HEK293 (cell line): Measurements from ENCODE around the gene ENTREP3.

Experiments
- AEBP2 ChIP-seq: fragments of 450-650 bp; formaldehyde crosslinking; IDR thresholded peaks from 2 replicates; pipeline ENCODE4 v1.5.1; 2016; ENCODE audit warnings: missing biosample characterization, missing genetic modification characterization, borderline replicate concordance
- CTCF ChIP-seq: fragments of 450-650 bp; formaldehyde crosslinking; IDR thresholded peaks from 2 replicates; pipeline ENCODE4 v1.5.1; 2016; ENCODE audit warnings: missing biosample characterization, missing genetic modification characterization
- EGR2 ChIP-seq: fragments of 450-650 bp; formaldehyde crosslinking; IDR thresholded peaks from 2 replicates; pipeline ENCODE4 v1.5.1; 2016; ENCODE audit warnings: low read depth, missing biosample characterization, missing genetic modification characterization
- GLIS1 ChIP-seq: fragments of 450-650 bp; formaldehyde crosslinking; IDR thresholded peaks from 2 replicates; pipeline ENCODE4 v1.5.1; 2016; ENCODE audit warnings: missing biosample characterization, missing genetic modification characterization
- KLF10 ChIP-seq: fragments of 450-650 bp; IDR thresholded peaks from 2 replicates; pipeline ENCODE4 v1.5.1; 2018; ENCODE audit warnings: missing biosample characterization, mild to moderate bottlenecking, missing genetic modification characterization
- MYNN ChIP-seq: fragments of 450-650 bp; formaldehyde crosslinking; IDR thresholded peaks from 2 replicates; pipeline ENCODE4 v1.5.1; 2016; ENCODE audit warnings: missing biosample characterization, missing genetic modification characterization, borderline replicate concordance
- PATZ1 ChIP-seq: fragments of 450-650 bp; formaldehyde crosslinking; IDR thresholded peaks from 2 replicates; pipeline ENCODE4 v1.5.1; 2016; ENCODE audit warnings: missing biosample characterization, missing genetic modification characterization
- PRDM10 ChIP-seq: fragments of 450-650 bp; formaldehyde crosslinking; IDR thresholded peaks from 2 replicates; pipeline ENCODE4 v1.5.1; 2016; ENCODE audit warnings: missing biosample characterization, missing genetic modification characterization
- ZBTB26 ChIP-seq: fragments of 450-650 bp; formaldehyde crosslinking; optimal IDR thresholded peaks from 2 replicates; pipeline ENCODE3; 2016; ENCODE audit warnings: missing biosample characterization, mild to moderate bottlenecking, missing genetic modification characterization
- ZBTB49 ChIP-seq: fragments of 450-650 bp; formaldehyde crosslinking; IDR thresholded peaks from 2 replicates; pipeline ENCODE4 v1.5.1; 2016; ENCODE audit warnings: missing biosample characterization, missing genetic modification characterization, low read depth
- ZBTB8A ChIP-seq: fragments of 450-650 bp; formaldehyde crosslinking; IDR thresholded peaks from 2 replicates; pipeline ENCODE4 v1.5.1; 2016; ENCODE audit warnings: missing biosample characterization, missing genetic modification characterization
- ZFHX2 ChIP-seq: fragments of 450-650 bp; formaldehyde crosslinking; conservative IDR thresholded peaks from 2 replicates; pipeline ENCODE4 v1.5.1; 2016; ENCODE audit warnings: missing biosample characterization, missing genetic modification characterization
- ZNF2 ChIP-seq: fragments of 450-650 bp; formaldehyde crosslinking; IDR thresholded peaks from 2 replicates; pipeline ENCODE4 v1.5.1; 2016; ENCODE audit warnings: missing biosample characterization, missing genetic modification characterization
- ZNF24 ChIP-seq: fragments of 450-650 bp; formaldehyde crosslinking; IDR thresholded peaks from 2 replicates; pipeline ENCODE4 v1.5.1; 2016; ENCODE audit warnings: missing biosample characterization, missing genetic modification characterization
- ZNF266 ChIP-seq: fragments of 450-650 bp; formaldehyde crosslinking; IDR thresholded peaks from 2 replicates; pipeline ENCODE4 v1.5.1; 2016; ENCODE audit warnings: missing biosample characterization, missing genetic modification characterization, low read depth
- ZNF398 ChIP-seq: fragments of 450-650 bp; formaldehyde crosslinking; IDR thresholded peaks from 2 replicates; pipeline ENCODE4 v1.5.1; 2017; ENCODE audit warnings: missing biosample characterization, missing genetic modification characterization
- ZNF501 ChIP-seq: fragments of 450-650 bp; formaldehyde crosslinking; IDR thresholded peaks from 2 replicates; pipeline ENCODE4 v1.5.1; 2016; ENCODE audit warnings: missing biosample characterization, missing genetic modification characterization
- ZNF510 ChIP-seq: fragments of 450-650 bp; formaldehyde crosslinking; IDR thresholded peaks from 2 replicates; pipeline ENCODE4 v1.5.1; 2018; ENCODE audit warnings: mild to moderate bottlenecking, missing genetic modification characterization, missing biosample characterization; ENCODE audit not compliant: insufficient replicate concordance
- ZNF530 ChIP-seq: fragments of 450-650 bp; formaldehyde crosslinking; IDR thresholded peaks from 2 replicates; pipeline ENCODE4 v1.5.1; 2016; ENCODE audit warnings: low read depth, missing biosample characterization, missing genetic modification characterization
- ZNF580 ChIP-seq: fragments of 450-650 bp; formaldehyde crosslinking; IDR thresholded peaks from 2 replicates; pipeline ENCODE4 v1.5.1; 2016; ENCODE audit warnings: missing biosample characterization, missing genetic modification characterization
- ZSCAN23 ChIP-seq: fragments of 450-650 bp; formaldehyde crosslinking; IDR thresholded peaks from 2 replicates; pipeline ENCODE4 v1.5.1; 2016; ENCODE audit warnings: missing biosample characterization, missing genetic modification characterization
- ZSCAN30 ChIP-seq: fragments of 450-650 bp; IDR thresholded peaks from 2 replicates; pipeline ENCODE4 v1.5.1; 2018; ENCODE audit warnings: missing biosample characterization, mild to moderate bottlenecking, missing genetic modification characterization, moderate library complexity

Gene ENTREP3

GRCh38 chr1:155261852-155262673, 6.8 kb upstream of the ENTREP3 start, which contains the start of gene SCAMP3 (continued):
- peak; percentile 92 for TF ChIP-seq ZNF501
- TF ChIP-seq ZNF266: no peak
- TF ChIP-seq ZNF24 (tag by site-specific recombination): peak; percentile 65; the same call in 1 of the 2 replicates
- TF ChIP-seq ZBTB49: no peak
- TF ChIP-seq EGR2 (tag by site-specific recombination): peak; percentile 50; the same call in 1 of the 2 replicates
- TF ChIP-seq ZSCAN23 (tag by site-specific recombination): no peak
- peak; percentile 26 for TF ChIP-seq ZBTB26 (tag by site-specific recombination)
- TF ChIP-seq MYNN: no peak
- no peak for TF ChIP-seq CTCF (tag by site-specific recombination)
- peak; percentile 48; the same call in 1 of the 2 replicates for TF ChIP-seq KLF10 (tag by site-specific recombination)
- TF ChIP-seq ZNF2 (tag by site-specific recombination): peak; percentile 91
- TF ChIP-seq ZSCAN30: peak; percentile 81
- TF ChIP-seq ZBTB8A (tag by site-specific recombination): peak; percentile 78
- TF ChIP-seq ZFHX2 (tag by site-specific recombination): peak; percentile 45; the same call in 1 of the 2 replicates
- TF ChIP-seq ZNF530 (tag by site-specific recombination): no peak
- peak; percentile 65 for TF ChIP-seq GLIS1 (tag by site-specific recombination)
- peak; percentile 69 for TF ChIP-seq PATZ1
- TF ChIP-seq ZNF510 (tag by site-specific recombination): no peak
- TF ChIP-seq PRDM10 (tag by site-specific recombination): peak; percentile 97
- TF ChIP-seq ZNF580 (tag by site-specific recombination): peak; percentile 99
- no peak for TF ChIP-seq AEBP2 (tag by site-specific recombination)
- no peak for TF ChIP-seq ZNF398 (tag by site-specific recombination)
